Astrocyte (in vitro differentiated cells and primary cell): Measurements from ENCODE around the gene SHOC2.

Source experiments
- CTCF ChIP-seq: IDR thresholded peaks from 2 replicates; pipeline ENCODE4 v1.5.1; 2011; ENCODE audit warnings: low read depth, mild to moderate bottlenecking, inconsistent platforms, low read length, moderate library complexity; ENCODE audit not compliant: insufficient read depth
- EZH2 ChIP-seq: IDR thresholded peaks from 2 replicates; pipeline ENCODE4 v1.6.1; 2012; ENCODE audit warnings: mild to moderate bottlenecking, low read length, inconsistent platforms; ENCODE audit not compliant: insufficient read depth

- TF ChIP-seq CTCF: no peak
- no peak for TF ChIP-seq EZH2
These were observed 27.1 kb downstream of the SHOC2 start for GRCh38 chr10:110946496-110946895.
